IPS-NIHi7 (cell line): ENCODE data around the gene CLDN10.
"Not testable (repeated sequence)": the region's sequence is repeated elsewhere in the genome, so short reads cannot be mapped to it uniquely, and the experiment has no call there.

Experiments used
- DNase-seq: peaks from one replicate; pipeline ENCODE4 v3.0.0; 2012; ENCODE audit warnings: mixed read lengths; ENCODE audit errors: extremely low spot score

CLDN10 gene, protein sequence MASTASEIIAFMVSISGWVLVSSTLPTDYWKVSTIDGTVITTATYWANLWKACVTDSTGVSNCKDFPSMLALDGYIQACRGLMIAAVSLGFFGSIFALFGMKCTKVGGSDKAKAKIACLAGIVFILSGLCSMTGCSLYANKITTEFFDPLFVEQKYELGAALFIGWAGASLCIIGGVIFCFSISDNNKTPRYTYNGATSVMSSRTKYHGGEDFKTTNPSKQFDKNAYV

DNA sequence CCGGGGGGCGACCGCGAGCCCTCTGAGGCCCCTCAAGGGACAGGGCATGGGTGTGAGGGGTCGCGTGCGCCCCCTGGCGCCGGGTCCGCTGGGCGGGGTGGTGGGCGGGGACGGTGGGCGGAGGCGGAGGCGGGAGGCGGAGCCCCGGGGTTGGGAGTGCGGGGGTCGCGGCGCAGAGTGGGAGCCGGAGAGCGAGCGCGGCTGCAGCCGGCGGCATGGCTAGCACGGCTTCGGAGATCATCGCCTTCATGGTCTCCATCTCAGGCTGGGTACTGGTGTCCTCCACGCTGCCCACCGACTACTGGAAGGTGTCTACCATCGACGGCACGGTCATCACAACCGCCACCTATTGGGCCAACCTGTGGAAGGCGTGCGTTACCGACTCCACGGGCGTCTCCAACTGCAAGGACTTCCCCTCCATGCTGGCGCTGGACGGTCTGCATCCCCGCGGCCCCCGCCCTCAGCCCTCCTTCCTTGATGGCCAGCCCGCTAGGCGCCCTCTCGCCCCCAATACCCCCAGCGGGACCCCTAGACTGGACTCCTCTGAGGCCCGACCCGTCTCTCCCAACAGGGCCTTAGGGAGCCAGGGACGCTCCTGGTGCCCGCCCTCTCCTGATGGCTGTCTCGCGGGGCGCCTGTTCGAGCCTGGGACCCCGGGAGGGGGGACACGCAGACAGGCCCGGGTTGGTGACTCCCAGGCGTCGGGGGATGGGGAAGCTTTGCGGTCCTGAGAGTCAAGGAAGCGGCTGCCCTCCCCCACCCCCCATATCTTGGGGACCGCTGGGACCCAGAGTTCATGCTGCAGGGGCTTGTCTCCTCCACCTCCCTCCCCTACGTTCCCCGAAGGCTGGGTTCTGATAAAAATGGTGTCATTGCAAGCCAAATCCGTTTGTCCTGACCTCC lies at the start of gene CLDN10:
TSS of gene CLDN10 (plus strand) at position 182 of the 903 bp plus-strand sequence. CDS start at position 216, 34 bp downstream.
- DNase-seq: peak; percentile 93

DNA sequence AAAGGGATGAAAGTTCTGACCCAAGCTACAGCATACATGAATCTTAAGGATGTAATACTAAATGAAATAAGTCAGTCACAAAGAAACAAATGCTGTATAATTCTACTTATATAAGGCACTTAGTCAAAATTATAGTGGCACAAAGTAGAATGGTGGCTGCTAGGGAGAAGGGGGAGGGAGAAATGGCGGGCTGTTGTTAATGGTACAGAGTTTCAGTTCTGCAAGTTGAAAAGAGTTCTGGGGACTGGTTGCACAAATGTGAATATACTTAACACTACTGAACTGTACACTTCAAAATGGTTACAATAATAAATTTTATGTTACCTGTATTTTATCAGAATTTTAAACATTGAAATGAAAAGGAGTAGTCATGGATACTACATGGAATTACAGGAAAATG lies 48.9 kb upstream of the CLDN10 start:
- DNase-seq: no peak

DNA sequence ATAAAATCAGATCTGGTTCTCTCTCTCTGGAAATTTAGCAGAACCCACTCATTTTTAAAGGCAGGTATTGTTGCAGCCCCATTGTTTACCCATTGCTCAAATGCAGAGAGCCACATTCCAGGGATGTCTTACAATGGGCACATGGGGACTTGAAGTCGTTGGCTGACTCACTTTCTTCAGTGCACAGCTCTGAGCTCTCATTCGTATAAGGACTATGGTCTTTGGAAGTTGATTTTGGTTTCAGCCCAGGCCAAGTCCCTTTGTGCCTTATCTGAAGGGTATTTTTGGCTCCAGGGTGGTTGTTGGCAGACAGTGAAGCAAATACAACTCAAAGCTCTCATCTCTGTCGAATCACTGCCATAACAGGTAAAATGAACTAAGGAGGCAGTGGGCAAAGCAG lies 47.3 kb upstream of the CLDN10 start:
- peak; percentile 59 for DNase-seq

DNA sequence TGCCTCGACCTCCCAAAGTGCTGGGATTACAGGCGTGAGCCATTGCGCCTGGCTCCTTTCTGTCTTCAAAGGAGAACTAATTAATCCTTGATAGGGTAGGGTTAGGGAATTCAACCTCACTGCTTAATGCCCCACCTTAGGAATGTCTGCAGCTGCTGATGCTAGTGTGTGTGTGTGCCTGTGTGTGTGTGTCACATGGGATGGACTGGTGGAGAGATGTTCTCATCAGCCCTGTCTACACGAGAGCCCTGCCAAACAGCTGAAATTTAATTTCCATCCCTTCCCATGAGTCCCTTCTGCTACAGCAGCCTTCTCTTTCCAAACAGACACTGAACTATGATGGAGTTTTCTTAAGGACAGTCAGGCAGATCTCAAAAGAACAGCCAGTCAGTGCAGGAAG lies 46.5 kb upstream of the CLDN10 start:
- DNase-seq: no peak

DNA sequence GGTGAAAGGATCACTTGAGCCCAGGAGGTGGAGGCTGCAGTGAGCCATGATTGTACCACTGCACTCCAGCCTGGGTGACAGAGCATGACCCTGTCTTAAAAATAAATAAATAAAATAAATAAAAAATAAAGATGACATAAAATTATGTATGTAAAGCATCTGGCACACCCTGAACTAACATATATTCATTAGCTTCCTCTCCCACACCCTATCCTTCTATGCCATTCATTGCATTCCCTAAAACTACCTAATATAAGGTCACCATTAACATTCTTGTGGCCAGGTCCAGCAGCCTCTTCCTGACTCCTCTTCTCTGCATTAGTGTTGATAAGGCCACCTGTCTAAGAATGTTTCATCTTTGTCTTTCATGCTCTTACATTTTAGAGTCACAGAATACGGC lies 44.5 kb upstream of the CLDN10 start:
- no peak for DNase-seq

DNA sequence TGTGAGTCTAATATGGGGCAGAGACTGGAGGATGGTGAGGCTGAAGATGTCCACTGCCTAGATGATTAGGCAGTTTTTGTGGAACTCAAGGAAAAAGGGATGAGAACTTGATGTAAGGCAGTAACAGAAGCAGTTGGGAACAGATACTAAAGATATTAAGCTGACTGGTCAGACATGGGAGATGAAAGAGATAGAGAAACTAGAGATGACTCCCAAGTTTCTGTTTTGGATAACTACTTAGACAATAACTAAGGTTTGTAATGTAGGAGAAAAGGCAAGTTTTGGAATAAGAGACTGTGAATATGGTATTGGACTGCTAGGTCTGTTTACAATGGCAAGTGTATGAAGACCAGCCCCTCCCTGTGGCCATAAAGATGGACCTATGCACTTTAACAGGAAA lies 43.5 kb upstream of the CLDN10 start:
- DNase-seq: no peak

DNA sequence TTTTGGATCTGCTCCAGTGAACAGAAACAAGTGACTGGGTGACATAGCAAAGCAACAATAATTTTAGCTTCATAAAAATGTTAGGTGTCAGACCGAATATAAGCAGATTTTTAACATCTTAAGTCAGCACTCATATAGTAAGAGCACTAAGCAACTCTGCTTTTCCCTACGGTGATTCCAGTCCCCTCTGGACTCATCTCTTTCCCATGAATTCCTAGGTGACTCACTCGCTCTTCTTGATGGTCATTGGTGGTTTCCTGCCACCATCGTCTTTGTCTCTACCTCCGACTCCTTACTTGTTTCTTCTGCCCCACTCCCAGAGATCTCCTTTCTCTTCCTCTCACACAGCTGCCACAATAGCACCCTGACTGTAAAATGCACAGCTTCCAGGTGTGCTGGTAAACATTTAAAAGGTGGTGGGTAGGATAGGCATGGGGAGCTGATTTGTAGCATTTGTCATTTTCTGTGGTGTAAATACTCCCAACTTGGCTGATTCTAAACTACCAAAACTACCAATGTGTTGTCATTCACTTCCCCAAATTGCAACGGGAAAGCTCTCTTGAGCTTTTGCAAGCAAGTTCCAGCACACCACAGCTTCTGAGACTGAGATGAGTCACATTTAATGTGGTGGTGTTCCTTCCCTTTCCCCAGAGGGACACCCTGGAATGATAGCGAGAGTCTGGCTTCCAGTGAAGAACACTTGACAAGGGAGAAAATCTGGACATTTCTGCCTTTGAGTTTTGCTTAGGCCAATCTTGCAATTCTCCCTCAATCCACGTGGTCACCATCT lies 42.8 kb upstream of the CLDN10 start:
- DNase-seq: no peak

DNA sequence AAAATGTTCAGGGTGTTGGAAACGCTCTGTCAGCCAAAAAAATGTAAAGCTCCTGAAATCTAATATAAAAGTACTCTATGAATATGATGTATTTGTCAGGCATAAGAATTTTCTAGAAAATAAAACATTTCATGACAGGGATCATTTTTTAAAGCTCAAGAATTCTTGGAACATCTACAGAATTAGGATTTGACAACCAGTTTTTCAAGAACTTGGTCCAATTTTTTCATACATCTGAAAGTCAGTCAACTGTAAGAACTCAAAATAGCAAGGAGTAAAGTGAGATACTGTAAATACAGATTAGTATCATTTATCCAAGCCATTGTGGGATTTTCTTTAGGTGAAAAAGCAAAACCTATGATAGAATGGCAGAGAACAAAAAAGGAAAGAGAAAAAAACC lies 41.6 kb upstream of the CLDN10 start:
- no peak for DNase-seq

DNA sequence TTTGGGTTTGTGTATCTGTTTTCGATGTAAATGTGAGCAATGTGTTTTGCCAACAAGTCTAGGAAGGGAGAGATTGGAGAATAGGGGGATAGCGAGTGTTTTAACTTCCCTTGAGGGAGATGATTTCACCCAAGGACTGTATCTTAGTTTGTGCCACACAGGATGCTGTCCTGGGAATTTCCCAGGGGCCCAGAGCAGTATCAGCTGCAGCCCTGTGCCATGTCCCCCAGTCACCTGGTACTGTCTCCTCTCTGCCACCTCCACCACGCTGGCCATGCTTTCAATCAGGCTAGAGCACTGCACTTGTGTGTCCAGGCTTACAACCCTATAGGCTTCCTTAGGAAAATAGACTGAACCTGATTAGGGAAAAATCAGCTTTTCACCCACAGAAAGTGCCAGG lies 40.1 kb upstream of the CLDN10 start:
- DNase-seq: no peak

DNA sequence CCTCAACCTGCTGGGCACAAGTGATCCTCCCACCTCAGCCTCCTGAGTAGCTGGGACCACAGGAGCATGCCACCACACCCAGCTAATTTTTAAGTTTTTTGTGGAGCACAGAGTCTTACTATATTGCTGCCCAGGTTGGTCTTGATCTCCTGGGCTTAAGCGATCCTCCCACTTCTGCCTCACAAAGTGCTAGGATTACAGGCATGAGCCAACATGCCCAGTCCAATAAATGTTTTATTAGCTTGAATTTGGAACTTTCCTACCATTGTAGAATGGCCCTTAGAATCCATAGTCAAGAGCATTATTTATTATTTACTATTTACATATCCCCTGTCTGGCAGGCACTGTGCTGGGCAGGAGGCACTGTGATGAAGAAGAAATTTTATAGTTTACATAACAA lies 39.6 kb upstream of the CLDN10 start:
- no peak for DNase-seq

DNA sequence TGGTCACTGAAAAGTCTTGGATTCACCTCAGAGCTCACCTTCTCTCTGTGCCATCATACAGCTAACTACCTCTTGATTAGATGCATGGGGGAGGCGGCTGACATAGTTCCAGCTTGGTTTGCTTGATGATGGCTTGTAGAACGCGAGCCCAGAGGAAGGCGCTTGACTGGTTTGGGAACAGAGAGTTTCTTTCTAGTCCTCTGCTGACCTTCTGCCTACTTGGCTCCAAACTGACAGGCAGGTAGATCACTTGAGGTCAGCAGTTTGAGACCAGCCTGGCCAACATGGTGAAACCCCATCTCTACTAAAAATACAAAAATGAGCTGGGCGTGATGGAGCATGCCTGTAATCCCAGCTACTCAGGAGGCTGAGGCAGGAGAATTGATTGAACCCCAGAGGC lies 36.9 kb upstream of the CLDN10 start:
- not testable (repeated sequence) for DNase-seq

DNA sequence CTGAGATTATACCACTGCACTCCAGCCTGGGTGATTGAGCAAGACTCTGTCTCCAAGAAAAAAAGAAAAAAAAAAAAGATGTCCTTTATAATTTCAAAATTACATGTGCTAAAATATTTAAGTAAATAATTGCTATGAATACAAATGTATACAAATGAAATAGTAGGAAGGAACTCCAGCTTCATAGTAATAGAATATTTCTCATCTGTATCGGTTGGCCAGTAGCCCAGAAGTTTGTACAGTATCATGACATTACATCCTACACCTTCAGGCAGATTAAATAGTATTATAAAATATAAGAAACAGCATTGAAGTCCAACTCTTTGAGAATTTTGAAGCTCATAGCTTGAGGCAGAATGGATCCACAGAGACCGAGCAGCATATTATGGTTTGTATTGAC lies 36.5 kb upstream of the CLDN10 start:
- no peak for DNase-seq

DNA sequence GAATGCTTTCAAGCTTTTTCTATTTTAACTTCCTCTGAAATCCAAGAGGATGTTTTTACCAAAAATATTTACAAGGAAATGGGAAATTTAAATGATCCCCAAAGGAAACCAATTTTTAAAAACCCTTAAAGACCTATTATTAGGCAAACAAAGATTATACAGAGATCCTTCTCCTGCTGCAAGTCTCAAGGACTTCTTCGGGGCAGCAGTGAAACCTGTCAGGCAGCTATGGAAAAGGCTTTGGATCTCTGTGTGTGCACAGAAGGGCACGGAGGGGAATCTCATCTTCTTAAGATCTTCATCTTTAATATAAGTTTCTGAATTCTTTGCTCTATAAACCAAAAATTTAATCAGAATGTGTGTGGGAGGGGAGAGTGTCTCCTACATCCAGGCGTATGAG lies 36.0 kb upstream of the CLDN10 start:
- DNase-seq: no peak

DNA sequence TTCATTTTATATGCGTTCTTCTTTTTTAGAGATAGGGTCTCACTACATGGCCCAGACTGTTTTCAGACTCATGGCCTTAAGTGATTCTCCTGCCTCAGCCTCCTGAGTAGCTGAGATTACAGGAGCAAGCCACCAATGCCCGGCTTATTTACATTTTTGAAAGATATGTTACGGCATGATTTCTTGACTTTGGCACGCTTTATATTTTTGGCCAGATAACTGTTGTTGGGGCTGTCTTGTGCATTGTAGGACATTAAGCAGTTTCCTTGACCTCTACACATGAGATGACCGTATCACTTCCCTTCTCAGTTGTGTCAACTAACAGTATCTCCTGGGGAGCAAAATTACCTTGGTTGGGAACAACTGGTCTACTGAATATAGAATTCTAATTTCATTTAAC lies 28.9 kb upstream of the CLDN10 start:
- no peak for DNase-seq

DNA sequence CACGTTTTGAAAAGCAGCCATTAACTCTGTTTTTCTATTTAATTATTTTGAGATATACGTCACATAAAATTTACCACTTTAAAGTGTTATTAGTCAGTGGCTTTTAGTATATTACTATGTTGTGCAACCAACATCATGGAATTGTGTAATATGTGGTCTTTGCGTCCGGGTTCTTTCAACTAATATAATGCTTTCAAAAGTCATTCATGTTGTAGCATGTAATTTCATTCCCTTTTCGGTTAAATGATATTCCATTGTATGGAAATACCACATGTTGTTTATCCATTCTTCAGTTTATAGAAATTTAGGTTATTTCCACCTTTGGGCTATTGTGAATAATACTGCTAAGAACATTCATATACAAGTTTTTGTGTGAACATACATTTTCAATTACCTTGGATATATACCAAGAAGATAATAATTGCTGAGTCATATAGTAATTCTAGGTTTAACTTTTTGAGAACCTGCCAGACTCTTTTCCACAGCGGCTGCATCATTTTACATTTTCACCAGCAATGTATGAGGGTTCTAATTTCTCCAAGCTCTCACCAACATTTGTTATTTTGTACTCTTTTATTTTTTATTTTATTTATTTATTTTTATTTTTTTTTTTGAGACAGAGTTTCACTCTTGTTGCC lies 28.1 kb upstream of the CLDN10 start:
- DNase-seq: no peak

DNA sequence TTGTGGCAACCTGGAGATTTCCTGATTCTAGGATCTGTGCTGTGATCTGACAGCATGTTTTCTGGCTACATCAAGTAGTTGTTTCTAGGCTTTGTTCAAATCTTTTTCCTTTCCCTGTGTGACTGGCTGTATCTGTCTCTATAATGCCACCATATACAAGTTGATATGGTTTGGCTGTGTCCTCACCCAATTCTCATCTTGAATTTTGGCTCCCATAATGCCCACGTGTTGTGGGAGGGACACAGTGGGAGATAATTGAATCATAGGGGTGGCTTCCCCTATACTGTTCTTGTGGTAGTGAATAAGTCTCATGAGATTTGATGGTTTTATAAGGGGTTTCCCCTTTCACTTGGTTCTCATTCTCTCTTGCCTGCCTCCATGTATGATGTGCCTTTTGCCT lies 24.6 kb upstream of the CLDN10 start:
- DNase-seq: no peak

DNA sequence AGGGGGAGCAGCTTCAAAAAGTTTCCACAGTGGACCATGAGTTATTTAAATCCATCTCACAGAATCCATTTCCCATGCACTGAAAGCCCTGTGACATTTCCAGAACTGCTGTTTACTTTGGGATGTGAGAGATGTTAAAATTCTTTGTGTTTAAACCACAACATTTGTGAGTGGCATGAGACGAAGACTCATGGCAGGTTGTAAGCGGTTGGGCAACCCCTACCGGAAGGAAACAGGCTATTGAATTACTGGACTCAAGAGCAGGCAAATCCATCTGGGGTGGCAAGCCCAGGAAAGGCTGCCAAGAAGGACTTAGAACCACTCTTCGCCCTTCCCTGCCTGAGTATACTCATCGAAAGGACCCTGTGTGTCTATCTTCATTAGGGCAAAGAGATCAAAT lies 22.3 kb upstream of the CLDN10 start:
- no peak for DNase-seq

DNA sequence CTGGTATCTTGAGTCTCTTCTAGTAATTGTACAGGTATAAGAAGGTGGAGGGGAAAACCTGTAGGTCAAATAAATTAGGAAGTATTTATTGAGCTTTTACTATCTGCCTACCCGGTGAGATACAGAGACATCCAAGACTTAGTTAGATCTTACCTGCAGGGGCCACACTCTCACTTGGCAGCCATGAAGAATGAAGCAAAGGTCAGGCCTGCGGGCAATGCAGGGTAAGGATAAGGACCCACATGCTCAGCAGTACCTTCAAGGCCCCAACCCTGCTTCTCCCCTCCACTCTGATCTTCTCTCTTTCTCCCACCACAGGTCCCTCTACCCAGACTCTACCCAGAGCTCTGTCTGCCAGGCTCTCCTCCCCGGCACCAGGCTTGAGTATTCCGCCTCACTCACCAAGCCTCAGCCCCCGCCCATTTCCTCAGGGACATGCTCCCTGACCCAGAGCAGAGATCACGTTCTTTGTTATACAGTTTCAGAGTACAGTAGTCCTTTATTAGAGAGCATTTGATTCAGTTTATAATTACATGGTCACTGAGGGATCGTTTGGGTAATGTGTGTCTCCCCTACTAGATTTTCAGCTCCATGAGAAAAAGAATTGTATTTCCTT lies 18.9 kb upstream of the CLDN10 start:
- no peak for DNase-seq

DNA sequence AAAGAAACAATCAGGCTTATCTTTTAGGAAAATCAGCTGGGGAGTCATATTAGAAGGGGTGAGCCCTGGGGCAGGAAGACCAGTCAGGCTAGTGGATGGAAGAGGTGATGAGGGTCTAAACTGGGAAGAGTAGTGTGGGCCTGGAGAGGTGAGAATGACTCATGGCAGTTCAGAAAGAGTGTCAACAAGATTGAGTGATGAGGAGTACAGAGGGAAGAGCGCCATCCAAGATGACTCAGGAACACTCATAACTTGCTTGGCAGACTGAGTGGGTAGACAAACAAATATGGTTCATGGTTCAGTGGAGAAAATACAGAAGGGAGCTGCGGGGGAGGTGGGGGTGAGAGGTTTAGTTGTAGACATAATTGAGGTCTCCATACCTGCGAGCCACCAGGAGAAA lies 17.3 kb upstream of the CLDN10 start:
- DNase-seq: no peak

DNA sequence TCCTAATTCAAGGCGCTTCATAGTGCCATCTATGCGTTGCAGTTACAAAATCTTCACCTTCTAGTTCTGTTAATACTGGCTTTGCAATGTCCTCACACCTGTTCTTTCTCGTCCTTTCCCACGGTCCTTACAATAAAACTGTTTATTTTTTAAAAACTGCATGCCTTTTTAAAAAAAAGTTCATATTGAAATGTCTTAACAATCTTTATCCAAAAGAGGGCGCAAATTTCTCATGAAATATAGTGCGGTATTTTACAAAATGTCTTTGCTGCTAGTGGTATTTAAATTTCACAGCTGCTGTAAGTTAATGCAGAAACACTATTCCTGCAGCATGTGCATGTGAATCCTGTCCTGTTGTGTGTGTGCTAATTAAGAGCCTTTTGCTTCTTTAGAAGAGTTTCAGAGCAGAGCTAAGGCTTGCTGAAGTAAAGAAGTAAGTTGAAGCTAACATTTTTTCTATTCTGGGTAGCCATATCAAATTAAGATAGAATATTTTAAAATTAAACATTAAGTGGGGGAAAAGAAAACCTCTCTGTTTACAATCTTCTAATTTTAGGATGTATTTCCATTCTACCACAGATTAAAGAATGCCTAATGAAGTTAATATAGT lies 15.8 kb upstream of the CLDN10 start:
- no peak for DNase-seq

DNA sequence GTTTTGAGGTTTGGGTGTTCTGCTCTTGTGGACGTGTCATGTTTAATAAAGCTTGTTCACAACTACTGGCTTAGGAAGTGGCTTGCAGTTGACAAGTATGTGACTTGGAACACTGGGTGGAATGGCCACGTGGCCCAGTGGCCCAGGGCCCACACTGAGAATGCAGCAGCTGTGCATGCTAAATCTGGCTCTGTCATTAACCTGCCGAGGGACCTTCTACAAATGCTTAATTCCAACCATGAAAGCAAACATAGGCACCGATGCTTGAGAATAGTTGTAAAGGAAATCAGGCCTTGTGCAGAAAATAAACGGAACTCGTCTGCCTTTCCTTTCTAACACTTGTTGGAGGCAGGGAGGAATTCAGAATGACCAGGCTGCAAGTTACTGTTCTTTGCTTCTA lies 11.6 kb upstream of the CLDN10 start:
- no peak for DNase-seq
